K562 (cell line): ENCODE data around the gene SMC4. TPM values are rescaled to one million over a fixed set of nuclear protein-coding genes. Genes with fewer than 3 reads are reported as not detected.

ENCODE experiments used
- CBX3 ChIP-seq, 2 experiments: IDR thresholded peaks; 1 replicate in 1 of 2; 2 replicates in 1 of 2; pipeline ENCODE4 v1.6.1; 2012; ENCODE audit warnings: inconsistent platforms in 2 of 2, low read length in 2 of 2, borderline replicate concordance in 1 of 2, control low read depth in 1 of 2
- CBX8 ChIP-seq: fragments of 200-600 bp; sonication (generic); IDR thresholded peaks from 2 replicates; pipeline ENCODE4 v1.6.1; 2012; ENCODE audit warnings: borderline replicate concordance, mixed run types, low read depth, mild to moderate bottlenecking, moderate library complexity, mixed read lengths, low read length, control low read depth, inconsistent platforms; ENCODE audit not compliant: poor library complexity, severe bottlenecking; ENCODE audit errors: extremely low read depth
- FOXJ2 ChIP-seq: fragments of 200-800 bp; sonication (Bioruptor generic); IDR thresholded peaks from 2 replicates; pipeline ENCODE4 v1.6.1; 2016; ENCODE audit warnings: missing genetic modification characterization, missing compliant biosample characterization
- GABPB1 ChIP-seq: sonication (generic); formaldehyde crosslinking; IDR thresholded peaks from 2 replicates; pipeline ENCODE4 v1.8.0; 2022; ENCODE audit warnings: mild to moderate bottlenecking, missing genetic modification reagents
- KAT7 ChIP-seq: sonication (generic); formaldehyde crosslinking; IDR thresholded peaks from 2 replicates; pipeline ENCODE4 v1.8.0; 2022; ENCODE audit warnings: missing genetic modification reagents, mild to moderate bottlenecking, borderline replicate concordance
- MIER1 ChIP-seq: fragments of 450-650 bp; IDR thresholded peaks from 2 replicates; pipeline ENCODE4 v1.6.1; 2016; ENCODE audit warnings: antibody characterized with exemption, mild to moderate bottlenecking, low read depth
- MTA3 ChIP-seq: fragments of 450-650 bp; formaldehyde crosslinking; IDR thresholded peaks from 2 replicates; pipeline ENCODE4 v1.6.1; 2017; ENCODE audit warnings: mild to moderate bottlenecking, borderline replicate concordance
- NR2C2 ChIP-seq, 2 experiments: fragments of 200-800 bp in 1 of 2; sonication (Bioruptor generic) in 1 of 2; sonication (generic) in 1 of 2; formaldehyde crosslinking in 1 of 2; IDR thresholded peaks; 2 replicates each; pipeline versions ENCODE4 v1.6.1 to v1.8.0; 2016 to 2022; ENCODE audit warnings: mild to moderate bottlenecking in 1 of 2, missing compliant biosample characterization in 1 of 2, missing genetic modification characterization in 1 of 2, missing genetic modification reagents in 1 of 2
- SIRT6 ChIP-seq: IDR thresholded peaks from one replicate; pipeline ENCODE4 v1.6.1; 2012; ENCODE audit warnings: low read depth, mild to moderate bottlenecking, control low read depth, inconsistent platforms, low read length, moderate library complexity
- TBP ChIP-seq: optimal IDR thresholded peaks from 2 replicates; pipeline ENCODE3; 2011; ENCODE audit warnings: low read depth, low read length, improper control_type of control experiment
- TCF7 ChIP-seq: sonication (generic); IDR thresholded peaks from 2 replicates; pipeline ENCODE4 v1.6.1; 2016; ENCODE audit warnings: antibody characterized with exemption, borderline replicate concordance
- U2AF2 ChIP-seq: fragments of 200-400 bp; formaldehyde crosslinking; optimal IDR thresholded peaks from 2 replicates; pipeline ENCODE3; 2017; ENCODE audit warnings: low read depth, mild to moderate bottlenecking, low read length
- ZFP36 ChIP-seq: fragments of 150-350 bp; IDR thresholded peaks from 2 replicates; pipeline ENCODE4 v1.6.1; 2018; ENCODE audit warnings: low read length, low read depth; ENCODE audit not compliant: partially characterized antibody
- ZNF445 ChIP-seq: fragments of 250-450 bp; sonication (Bioruptor Pico); IDR thresholded peaks from 2 replicates; pipeline ENCODE4 v1.4.0; 2020; ENCODE audit warnings: low read depth, mild to moderate bottlenecking, moderate library complexity
- ZNF695 ChIP-seq: fragments of 450-650 bp; formaldehyde crosslinking; IDR thresholded peaks from 2 replicates; pipeline ENCODE4 v1.4.0; 2020; ENCODE audit warnings: mild to moderate bottlenecking, moderate library complexity
- polyA plus RNA-seq, 8 experiments: library from polyadenylated mRNA; depleted of rRNA in 4 of 8; stranded (reverse) in 5 of 8; unstranded in 3 of 8; fragments of >200 nt; fragmentation: Nextera tagmentation in 2 of 8; fragmentation: Illumina TruSeq in 1 of 8; extraction: Ambion mirVana in 2 of 8; extraction: Trizol in 1 of 8; gene quantifications; 2 replicates each; pipeline versions ENCODE4 v1.2.1 to v1.2.3, GENCODE V29; 2011 to 2014; ENCODE audit warnings: inconsistent platforms in 1 of 8, missing spikeins in 1 of 8
- total RNA-seq, 7 experiments: library from RNA; depleted of rRNA in 6 of 7; stranded (reverse); fragments of >200 nt in 6 of 7; fragmentation: Illumina TruSeq in 2 of 7; extraction: Trizol in 2 of 7; gene quantifications; 2 replicates each; pipeline versions ENCODE4 v1.2.1 to v1.2.3, GENCODE V29; 2011 to 2021; ENCODE audit warnings: low replicate concordance in 1 of 7
- TF ChIP-seq, protein P1 (sequence below): sonication (generic); formaldehyde crosslinking; IDR thresholded peaks from 2 replicates; pipeline ENCODE4 v1.8.1; 2023; ENCODE audit warnings: missing genetic modification reagents, mild to moderate bottlenecking, borderline replicate concordance
- TF ChIP-seq, protein P2 (sequence below): fragments of 200-400 bp; formaldehyde crosslinking; IDR thresholded peaks from 2 replicates; pipeline ENCODE4 v1.6.1; 2017; ENCODE audit warnings: mild to moderate bottlenecking, low read depth, low read length, moderate library complexity

SMC4 gene
- total and polyA plus RNA-seq, 9 of the 15 experiments (the other 6 are each of a cell fraction or from before 2014, with no cell fraction given), result 87.9 to 347 (median 176) TPM

DNA sequence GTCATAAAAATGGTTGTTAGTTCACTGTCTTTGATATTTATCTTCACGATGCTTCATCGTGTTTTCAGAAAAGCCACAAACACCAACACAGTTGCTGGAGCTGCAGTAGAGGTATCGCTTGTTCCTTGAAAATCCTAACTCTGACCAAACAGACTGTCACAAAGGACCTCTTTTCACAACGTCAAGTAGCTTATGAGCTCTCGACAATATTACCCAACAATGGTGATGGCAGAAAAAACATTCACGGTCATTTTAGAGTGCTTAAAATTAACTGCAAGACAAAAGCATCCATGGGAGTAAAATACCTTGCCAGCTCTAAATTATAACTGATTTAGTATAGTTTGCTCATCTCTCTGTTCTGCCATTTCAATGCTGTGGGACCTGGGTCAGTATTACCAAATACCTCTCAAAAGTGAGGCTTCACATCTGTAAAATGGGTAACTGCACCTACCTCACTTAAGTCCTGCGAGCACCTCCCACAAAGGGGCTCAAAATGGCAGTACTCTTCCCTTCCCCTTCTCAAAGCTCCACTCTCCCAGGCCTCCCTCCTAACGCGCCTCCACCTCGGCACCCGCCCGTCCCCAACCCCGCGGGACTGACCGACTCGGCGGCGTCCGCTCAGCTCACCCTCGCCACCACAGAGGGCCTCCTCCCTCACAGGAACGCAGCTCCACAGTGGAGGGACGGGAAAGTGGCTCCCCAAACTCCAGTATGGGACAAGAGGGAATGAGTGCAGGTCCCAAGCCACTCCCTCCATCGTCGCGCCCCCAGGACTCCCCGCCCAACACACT, 49.6 kb downstream of the SMC4 start (continued):
- TF ChIP-seq, protein P1, sequence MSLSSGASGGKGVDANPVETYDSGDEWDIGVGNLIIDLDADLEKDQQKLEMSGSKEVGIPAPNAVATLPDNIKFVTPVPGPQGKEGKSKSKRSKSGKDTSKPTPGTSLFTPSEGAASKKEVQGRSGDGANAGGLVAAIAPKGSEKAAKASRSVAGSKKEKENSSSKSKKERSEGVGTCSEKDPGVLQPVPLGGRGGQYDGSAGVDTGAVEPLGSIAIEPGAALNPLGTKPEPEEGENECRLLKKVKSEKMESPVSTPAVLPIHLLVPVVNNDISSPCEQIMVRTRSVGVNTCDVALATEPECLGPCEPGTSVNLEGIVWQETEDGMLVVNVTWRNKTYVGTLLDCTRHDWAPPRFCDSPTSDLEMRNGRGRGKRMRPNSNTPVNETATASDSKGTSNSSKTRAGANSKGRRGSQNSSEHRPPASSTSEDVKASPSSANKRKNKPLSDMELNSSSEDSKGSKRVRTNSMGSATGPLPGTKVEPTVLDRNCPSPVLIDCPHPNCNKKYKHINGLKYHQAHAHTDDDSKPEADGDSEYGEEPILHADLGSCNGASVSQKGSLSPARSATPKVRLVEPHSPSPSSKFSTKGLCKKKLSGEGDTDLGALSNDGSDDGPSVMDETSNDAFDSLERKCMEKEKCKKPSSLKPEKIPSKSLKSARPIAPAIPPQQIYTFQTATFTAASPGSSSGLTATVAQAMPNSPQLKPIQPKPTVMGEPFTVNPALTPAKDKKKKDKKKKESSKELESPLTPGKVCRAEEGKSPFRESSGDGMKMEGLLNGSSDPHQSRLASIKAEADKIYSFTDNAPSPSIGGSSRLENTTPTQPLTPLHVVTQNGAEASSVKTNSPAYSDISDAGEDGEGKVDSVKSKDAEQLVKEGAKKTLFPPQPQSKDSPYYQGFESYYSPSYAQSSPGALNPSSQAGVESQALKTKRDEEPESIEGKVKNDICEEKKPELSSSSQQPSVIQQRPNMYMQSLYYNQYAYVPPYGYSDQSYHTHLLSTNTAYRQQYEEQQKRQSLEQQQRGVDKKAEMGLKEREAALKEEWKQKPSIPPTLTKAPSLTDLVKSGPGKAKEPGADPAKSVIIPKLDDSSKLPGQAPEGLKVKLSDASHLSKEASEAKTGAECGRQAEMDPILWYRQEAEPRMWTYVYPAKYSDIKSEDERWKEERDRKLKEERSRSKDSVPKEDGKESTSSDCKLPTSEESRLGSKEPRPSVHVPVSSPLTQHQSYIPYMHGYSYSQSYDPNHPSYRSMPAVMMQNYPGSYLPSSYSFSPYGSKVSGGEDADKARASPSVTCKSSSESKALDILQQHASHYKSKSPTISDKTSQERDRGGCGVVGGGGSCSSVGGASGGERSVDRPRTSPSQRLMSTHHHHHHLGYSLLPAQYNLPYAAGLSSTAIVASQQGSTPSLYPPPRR (CRISPR knock-in tag), result no peak
- TF ChIP-seq U2AF2 (no peak), FOXJ2 (tag) (peak; percentile 11; the same call in 1 of the 2 replicates), ZNF445 (CRISPR knock-in tag) (0 out of 2 replicates have a peak, but pooled peaks have one; percentile 28), TBP (no peak), TCF7 (no peak), ZFP36 (peak; percentile 1), SIRT6 (no peak), CBX3 (IDR thresholded peaks at IDR 0.05; ENCODE audit: borderline replicate concordance in 1 of 2, low read length in 2 of 2) (peak in 1 of 2 experiments; percentile 24; a peak in 1 of 3 replicates), MTA3 (no peak; the same call in 1 of the 2 replicates), ZNF695 (CRISPR knock-in tag) (0 out of 2 replicates have a peak, but pooled peaks have one; percentile 25), CBX8 (no peak), NR2C2 (CRISPR knock-in tag; IDR thresholded peaks at IDR 0.05) (no peak), NR2C2 (tag; IDR thresholded peaks at IDR 0.05) (0 out of 2 replicates have a peak, but pooled peaks have one; percentile 12), KAT7 (CRISPR knock-in tag) (0 out of 2 replicates have a peak, but pooled peaks have one; percentile 1), MIER1 (peak; percentile 21; the same call in 1 of the 2 replicates), GABPB1 (CRISPR knock-in tag) (no peak)
- TF ChIP-seq, protein P2, sequence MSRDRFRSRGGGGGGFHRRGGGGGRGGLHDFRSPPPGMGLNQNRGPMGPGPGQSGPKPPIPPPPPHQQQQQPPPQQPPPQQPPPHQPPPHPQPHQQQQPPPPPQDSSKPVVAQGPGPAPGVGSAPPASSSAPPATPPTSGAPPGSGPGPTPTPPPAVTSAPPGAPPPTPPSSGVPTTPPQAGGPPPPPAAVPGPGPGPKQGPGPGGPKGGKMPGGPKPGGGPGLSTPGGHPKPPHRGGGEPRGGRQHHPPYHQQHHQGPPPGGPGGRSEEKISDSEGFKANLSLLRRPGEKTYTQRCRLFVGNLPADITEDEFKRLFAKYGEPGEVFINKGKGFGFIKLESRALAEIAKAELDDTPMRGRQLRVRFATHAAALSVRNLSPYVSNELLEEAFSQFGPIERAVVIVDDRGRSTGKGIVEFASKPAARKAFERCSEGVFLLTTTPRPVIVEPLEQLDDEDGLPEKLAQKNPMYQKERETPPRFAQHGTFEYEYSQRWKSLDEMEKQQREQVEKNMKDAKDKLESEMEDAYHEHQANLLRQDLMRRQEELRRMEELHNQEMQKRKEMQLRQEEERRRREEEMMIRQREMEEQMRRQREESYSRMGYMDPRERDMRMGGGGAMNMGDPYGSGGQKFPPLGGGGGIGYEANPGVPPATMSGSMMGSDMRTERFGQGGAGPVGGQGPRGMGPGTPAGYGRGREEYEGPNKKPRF, result no peak
